Type B pancreatic cell (in vitro differentiated cells): ENCODE measurements around the gene ZNF516. TPM values are rescaled to one million over a fixed set of nuclear protein-coding genes. Genes with fewer than 3 reads are reported as not detected.

ENCODE experiments used
- DNase-seq: peaks from one replicate; pipeline ENCODE4 v3.0.0; 2021; ENCODE audit warnings: mixed read lengths; ENCODE audit not compliant: unreplicated experiment; ENCODE audit errors: extremely low spot score
- H3K27ac Mint-ChIP-seq: 2 replicates; pipeline ENCODE4 v1.8.0; 2021; ENCODE audit warnings: mild to moderate bottlenecking, mixed read lengths
- H3K27me3 Mint-ChIP-seq: 2 replicates; pipeline ENCODE4 v1.8.0; 2021; ENCODE audit warnings: mixed read lengths
- H3K36me3 Mint-ChIP-seq: 2 replicates; pipeline ENCODE4 v1.8.0; 2021; ENCODE audit warnings: mixed read lengths
- H3K4me1 Mint-ChIP-seq: one replicate; pipeline ENCODE4 v1.8.0; 2021; ENCODE audit warnings: mixed read lengths; ENCODE audit not compliant: unreplicated experiment
- H3K4me3 Mint-ChIP-seq: 2 replicates; pipeline ENCODE4 v1.8.0; 2021; ENCODE audit warnings: mild to moderate bottlenecking, mixed read lengths
- H3K9me3 Mint-ChIP-seq: 2 replicates; pipeline ENCODE4 v1.8.0; 2021; ENCODE audit warnings: mixed read lengths
- CTCF ChIP-seq: fragments of 200-600 bp; sonication (generic); conservative IDR thresholded peaks from 2 replicates; pipeline ENCODE4 v1.5.0; 2021; ENCODE audit warnings: antibody characterized with exemption, mild to moderate bottlenecking
- total RNA-seq: library from RNA; stranded (reverse); gene quantifications from 2 replicates; pipeline ENCODE4 v1.2.1, GENCODE V29; 2021; ENCODE audit warnings: low replicate concordance

The ZNF516 gene
- total RNA-seq, 1 donor from 2014 or later = 71.2 TPM

DNA sequence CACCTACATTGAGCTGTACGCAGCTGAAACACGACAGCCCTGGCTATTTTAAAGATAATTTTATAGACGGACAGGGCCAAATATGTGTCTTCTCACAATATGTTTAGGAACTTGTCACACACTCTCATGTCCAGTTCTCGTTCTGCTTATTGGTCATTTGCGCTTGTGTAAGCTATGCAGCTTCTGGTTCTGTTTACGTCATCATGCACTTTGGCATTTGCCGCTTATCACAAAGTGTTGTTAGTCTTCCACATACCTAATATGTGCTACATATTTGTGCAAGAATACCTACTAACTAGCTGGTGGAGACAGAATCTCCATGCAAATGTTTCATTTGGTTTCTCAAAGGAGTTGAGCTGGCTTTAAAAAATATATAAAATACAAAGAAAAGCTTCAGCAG, 7.5 kb upstream of the ZNF516 start:
- no peak overlapping the region for H3K4me3 Mint-ChIP-seq
- H3K4me1 Mint-ChIP-seq = peaks cover 31% of the 10 kb centered on the region
- H3K9me3 Mint-ChIP-seq = no peaks in the 10 kb centered on the region

GRCh38 chr18:76499637-76500340, 4.7 kb upstream of the ZNF516 start:
- Mint-ChIP-seq H3K36me3 (no peaks in the 10 kb centered on the region), H3K9me3 (no peaks in the 10 kb centered on the region), H3K4me3 (no peak overlapping the region), H3K4me1 (peaks cover 33% of the 10 kb centered on the region), H3K27me3 (no peaks in the 10 kb centered on the region), H3K27ac (no peak overlapping the region)
- TF ChIP-seq CTCF = no peak
- no peak for DNase-seq

More for the DNA sequence above, 7.5 kb upstream of the ZNF516 start:
- Mint-ChIP-seq H3K27ac (no peak overlapping the region), H3K27me3 (no peaks in the 10 kb centered on the region), H3K36me3 (no peaks in the 10 kb centered on the region)
- no peak for TF ChIP-seq CTCF
- DNase-seq = no peak

DNA sequence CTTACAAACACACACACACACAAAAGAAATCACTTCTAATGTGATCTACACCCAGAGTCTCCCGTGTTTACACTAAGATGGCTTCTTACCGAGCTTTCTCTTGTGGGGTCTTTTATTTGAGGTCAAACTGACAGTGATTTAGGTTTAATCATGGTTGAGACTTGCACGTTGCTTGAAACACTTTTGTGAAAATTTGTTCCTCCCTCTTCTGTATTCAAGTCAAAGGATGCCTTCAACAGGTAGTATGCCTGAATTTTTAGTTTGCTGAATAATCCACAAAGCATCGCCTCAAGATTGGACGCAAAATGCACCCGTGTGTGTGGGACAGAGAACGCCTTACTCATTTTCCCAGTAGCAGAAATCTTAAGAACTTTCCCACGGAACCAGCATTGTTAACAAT, 4.0 kb upstream of the ZNF516 start:
- H3K4me1 Mint-ChIP-seq = peaks cover 29% of the 10 kb centered on the region
- no peak overlapping the region for H3K4me3 Mint-ChIP-seq

DNA sequence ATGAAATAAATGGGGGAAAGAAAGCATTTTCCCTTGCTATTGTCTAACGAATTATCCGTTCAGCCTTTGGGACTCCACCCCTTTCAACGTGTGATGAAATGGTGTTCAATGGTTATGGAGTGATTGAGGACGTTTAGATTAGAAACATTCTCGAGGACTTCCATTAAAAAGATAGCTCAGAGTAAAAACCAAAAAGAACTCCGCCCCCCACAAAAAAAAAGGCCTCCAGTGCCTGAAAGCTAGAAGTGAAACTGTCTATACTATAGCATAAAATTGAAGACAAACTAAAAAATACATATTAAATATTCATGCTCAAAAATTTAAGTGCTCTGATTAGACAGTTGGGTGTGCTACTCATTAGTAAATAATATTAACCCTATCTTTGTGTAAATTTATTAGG, 3.0 kb upstream of the ZNF516 start:
- Mint-ChIP-seq H3K4me3 (no peak overlapping the region), H3K36me3 (no peaks in the 10 kb centered on the region), H3K9me3 (no peaks in the 10 kb centered on the region), H3K27me3 (no peaks in the 10 kb centered on the region), H3K4me1 (peaks cover 21% of the 10 kb centered on the region), H3K27ac (no peak overlapping the region)
- TF ChIP-seq CTCF = no peak
- no peak for DNase-seq

More for the DNA sequence above, 4.0 kb upstream of the ZNF516 start:
- Mint-ChIP-seq H3K27ac (no peak overlapping the region), H3K27me3 (no peaks in the 10 kb centered on the region), H3K36me3 (no peaks in the 10 kb centered on the region), H3K9me3 (no peaks in the 10 kb centered on the region)
- DNase-seq = no peak
- TF ChIP-seq CTCF = no peak

GRCh38 chr18:76497021-76497420, 2.0 kb upstream of the ZNF516 start:
- no peak overlapping the region for H3K27ac Mint-ChIP-seq

More at GRCh38 chr18:76497021-76497420, 2.0 kb upstream of the ZNF516 start:
- no peak for DNase-seq
- Mint-ChIP-seq H3K4me3 (peak overlapping the region; percentile 96), H3K27me3 (no peaks in the 10 kb centered on the region), H3K36me3 (no peaks in the 10 kb centered on the region), H3K4me1 (peaks cover 21% of the 10 kb centered on the region), H3K9me3 (no peaks in the 10 kb centered on the region)
- TF ChIP-seq CTCF = no peak
